Measurements from ENCODE around the gene ZDHHC17. TPM values are rescaled to one million over a fixed set of nuclear protein-coding genes. Genes with fewer than 3 reads are reported as not detected.

The ZDHHC17 gene
- total RNA-seq, 4 donors from 2014 or later, result 48.5 to 365 (median 102) TPM

GRCh38 chr12:76811976-76812375, 48.1 kb downstream of the ZDHHC17 start:
- H3K4me1 ChIP-seq, result no peaks in the 10 kb centered on the region
- intact Hi-C loops (cut with DNase I; ENCODE audit: low total_unique reads), result no loop called here
- no peaks in the 10 kb centered on the region for H3K27me3 ChIP-seq
- no peak overlapping the region for H3K27ac ChIP-seq
- TF ChIP-seq CTCF (IDR thresholded peaks at IDR 0.05) (no peak), POLR2A (IDR thresholded peaks at IDR 0.05) (no peak)
- DNase-seq, result no peak
- no peaks in the 10 kb centered on the region for H3K9me3 ChIP-seq
- H3K4me3 ChIP-seq, result no peak overlapping the region
- H3K36me3 ChIP-seq, result no peaks in the 10 kb centered on the region

- Histone ChIP-seq H3K4me3 (no peak overlapping the region), H3K9me3 (no peaks in the 10 kb centered on the region), H3K36me3 (no peaks in the 10 kb centered on the region), H3K27me3 (no peaks in the 10 kb centered on the region), H3K4me1 (no peaks in the 10 kb centered on the region), H3K27ac (no peak overlapping the region)
- TF ChIP-seq CTCF (IDR thresholded peaks at IDR 0.05), result no peak
- TF ChIP-seq POLR2A (IDR thresholded peaks at IDR 0.05), result no peak
- no peak for DNase-seq
- intact Hi-C loops (cut with DNase I; ENCODE audit: low total_unique reads), result no loop called here
These were observed 49.4 kb downstream of the ZDHHC17 start for GRCh38 chr12:76813265-76813664.

- H3K27me3 ChIP-seq, result no peaks in the 10 kb centered on the region
- no peak for DNase-seq
- no peak for TF ChIP-seq CTCF (IDR thresholded peaks at IDR 0.05)
- no peak for TF ChIP-seq POLR2A (IDR thresholded peaks at IDR 0.05)
- H3K4me3 ChIP-seq, result no peak overlapping the region
- intact Hi-C loops (cut with DNase I; ENCODE audit: low total_unique reads), result no loop called here
- H3K4me1 ChIP-seq, result no peaks in the 10 kb centered on the region
- no peaks in the 10 kb centered on the region for H3K9me3 ChIP-seq
- H3K36me3 ChIP-seq, result no peaks in the 10 kb centered on the region
- no peak overlapping the region for H3K27ac ChIP-seq
These were observed 50.1 kb downstream of the ZDHHC17 start for GRCh38 chr12:76813972-76814371.

- Histone ChIP-seq H3K4me3 (no peak overlapping the region), H3K4me1 (no peaks in the 10 kb centered on the region), H3K27ac (no peak overlapping the region), H3K9me3 (no peaks in the 10 kb centered on the region), H3K27me3 (no peaks in the 10 kb centered on the region), H3K36me3 (no peaks in the 10 kb centered on the region)
- peak in 1 of 2 donors; percentile 36 for DNase-seq
- intact Hi-C loops (cut with DNase I; ENCODE audit: low total_unique reads), result no loop called here
- no peak for TF ChIP-seq POLR2A (IDR thresholded peaks at IDR 0.05)
- TF ChIP-seq CTCF (IDR thresholded peaks at IDR 0.05), result peak; percentile 6 to 61 (median 32)
These were observed 57.1 kb downstream of the ZDHHC17 start for GRCh38 chr12:76820888-76821482.

GRCh38 chr12:76830436-76830835, 66.5 kb downstream of the ZDHHC17 start:
- TF ChIP-seq CTCF (IDR thresholded peaks at IDR 0.05) (no peak), POLR2A (IDR thresholded peaks at IDR 0.05) (no peak)
- DNase-seq, result no peak
- Histone ChIP-seq H3K27ac (no peak overlapping the region), H3K4me1 (no peaks in the 10 kb centered on the region), H3K36me3 (no peaks in the 10 kb centered on the region), H3K9me3 (peaks cover 0 to 4% of the 10 kb centered on the region in 2 donors), H3K27me3 (no peaks in the 10 kb centered on the region), H3K4me3 (no peak overlapping the region)
- intact Hi-C loops (cut with DNase I; ENCODE audit: low total_unique reads), result no loop called here

Measured in uterus (tissue), 4 donors.